ENCODE measurements around the gene TMEFF2.

The TMEFF2 gene

GRCh38 chr2:191945623-191946022 lies 249.1 kb downstream of the TMEFF2 start:
- DNase-seq (ENCODE audit: insufficient read length, low spot score) (no peak), FAIRE-seq (no peak)
- TF ChIP-seq CTCF (IDR thresholded peaks at IDR 0.05; ENCODE audit: insufficient read depth, missing control alignments): no peak

DNA sequence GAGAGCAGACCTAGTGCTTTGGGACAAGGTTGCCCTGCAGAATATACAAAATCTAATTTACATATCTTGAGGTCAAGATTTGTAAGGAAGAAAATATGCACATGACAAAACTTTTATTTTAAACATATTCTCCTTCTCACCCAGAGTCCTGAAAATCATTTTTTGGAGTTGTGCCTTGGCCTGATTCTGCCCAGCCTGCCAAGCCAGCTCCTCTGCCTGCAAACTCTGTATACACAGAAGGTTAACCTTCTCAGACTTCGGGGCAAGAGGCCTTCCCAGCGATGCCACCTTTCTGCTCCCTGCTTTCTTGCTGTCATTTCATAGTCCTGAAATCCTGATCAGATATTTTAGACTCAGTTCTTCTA lies 252.0 kb downstream of the TMEFF2 start:
- DNase-seq (ENCODE audit: insufficient read length, low spot score): no peak
- no peak for TF ChIP-seq CTCF (IDR thresholded peaks at IDR 0.05; ENCODE audit: insufficient read depth, missing control alignments)
- FAIRE-seq: no peak

GRCh38 chr2:191942090-191942738 lies 252.5 kb downstream of the TMEFF2 start:
- FAIRE-seq (peak; percentile 73), DNase-seq (ENCODE audit: insufficient read length, low spot score) (no peak)
- no peak for TF ChIP-seq CTCF (IDR thresholded peaks at IDR 0.05; ENCODE audit: insufficient read depth, missing control alignments)

GRCh38 chr2:191941376-191941929 lies 253.3 kb downstream of the TMEFF2 start:
- DNase-seq (ENCODE audit: insufficient read length, low spot score): no peak
- TF ChIP-seq CTCF (IDR thresholded peaks at IDR 0.05; ENCODE audit: insufficient read depth, missing control alignments): no peak
- peak; percentile 66 for FAIRE-seq

- no peak for TF ChIP-seq CTCF (IDR thresholded peaks at IDR 0.05; ENCODE audit: insufficient read depth, missing control alignments)
- FAIRE-seq (no peak), DNase-seq (ENCODE audit: insufficient read length, low spot score) (no peak)
Observed at GRCh38 chr2:191938779-191939178, 256.0 kb downstream of the TMEFF2 start.

GRCh38 chr2:191936882-191937405 lies 257.8 kb downstream of the TMEFF2 start:
- FAIRE-seq: peak; percentile 67

More at GRCh38 chr2:191936882-191937405, 257.8 kb downstream of the TMEFF2 start:
- DNase-seq (ENCODE audit: insufficient read length, low spot score): no peak
- TF ChIP-seq CTCF (IDR thresholded peaks at IDR 0.05; ENCODE audit: insufficient read depth, missing control alignments): no peak
